Nephron (organoid): ENCODE measurements around the gene CGAS.
"Not testable (repeated sequence)": the region's sequence is repeated elsewhere in the genome, so short reads cannot be mapped to it uniquely, and the experiment has no call there.

Experiments used
- H3K27ac Mint-ChIP-seq, 3 experiments: 2 replicates each; pipeline ENCODE4 v1.8.0; 2020; ENCODE audit warnings: mixed read lengths in 3 of 3, mild to moderate bottlenecking in 2 of 3, moderate library complexity in 1 of 3
- H3K27me3 Mint-ChIP-seq: 2 replicates; pipeline ENCODE4 v1.8.0; 2021; ENCODE audit warnings: low read depth, mild to moderate bottlenecking, moderate library complexity, mixed read lengths
- H3K36me3 Mint-ChIP-seq: 2 replicates; pipeline ENCODE4 v1.8.0; 2020; ENCODE audit warnings: low read depth, mixed read lengths
- H3K4me1 Mint-ChIP-seq: 2 replicates; pipeline ENCODE4 v1.8.0; 2020; ENCODE audit warnings: mixed read lengths
- H3K4me3 Mint-ChIP-seq, 3 experiments: 2 replicates each; pipeline ENCODE4 v1.8.0; 2020; ENCODE audit warnings: mild to moderate bottlenecking in 3 of 3, mixed read lengths in 3 of 3, moderate library complexity in 2 of 3
- H3K9me3 Mint-ChIP-seq: 2 replicates; pipeline ENCODE4 v1.8.0; 2020; ENCODE audit warnings: mixed read lengths
- TF ChIP-seq, protein P1 (sequence below), 3 experiments: fragments of 200-600 bp; sonication (generic); IDR thresholded peaks; one replicate each; pipeline ENCODE4 v1.5.0; 2021; ENCODE audit warnings: antibody characterized with exemption in 3 of 3; ENCODE audit not compliant: unreplicated experiment in 3 of 3

CGAS gene

DNA sequence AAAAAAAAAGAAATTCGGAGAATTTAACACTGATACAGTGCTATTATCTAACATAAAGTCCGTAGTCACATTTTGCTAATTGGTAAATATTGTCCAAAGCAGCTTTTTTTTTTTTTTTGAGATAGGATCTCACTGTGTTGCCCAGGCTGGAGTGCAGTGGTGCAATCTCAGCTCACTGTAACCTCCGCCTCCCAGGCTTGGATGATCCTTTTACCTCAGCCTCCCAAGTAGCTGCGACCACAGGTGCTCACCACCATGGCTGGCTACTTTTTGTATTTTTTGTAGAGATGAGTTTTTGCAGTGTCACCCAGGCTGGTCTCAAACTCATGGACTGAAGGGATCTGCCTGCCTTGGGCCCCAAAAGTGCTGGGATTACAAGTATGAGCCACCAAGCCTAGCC is 25.3 kb upstream of the CGAS start:
- Mint-ChIP-seq H3K4me1 (no peaks in the 10 kb centered on the region), H3K4me3 (no peak overlapping the region), H3K36me3 (peaks cover 52% of the 10 kb centered on the region), H3K9me3 (no peaks in the 10 kb centered on the region), H3K27ac (no peak overlapping the region), H3K27me3 (no peaks in the 10 kb centered on the region)
- TF ChIP-seq, protein P1, sequence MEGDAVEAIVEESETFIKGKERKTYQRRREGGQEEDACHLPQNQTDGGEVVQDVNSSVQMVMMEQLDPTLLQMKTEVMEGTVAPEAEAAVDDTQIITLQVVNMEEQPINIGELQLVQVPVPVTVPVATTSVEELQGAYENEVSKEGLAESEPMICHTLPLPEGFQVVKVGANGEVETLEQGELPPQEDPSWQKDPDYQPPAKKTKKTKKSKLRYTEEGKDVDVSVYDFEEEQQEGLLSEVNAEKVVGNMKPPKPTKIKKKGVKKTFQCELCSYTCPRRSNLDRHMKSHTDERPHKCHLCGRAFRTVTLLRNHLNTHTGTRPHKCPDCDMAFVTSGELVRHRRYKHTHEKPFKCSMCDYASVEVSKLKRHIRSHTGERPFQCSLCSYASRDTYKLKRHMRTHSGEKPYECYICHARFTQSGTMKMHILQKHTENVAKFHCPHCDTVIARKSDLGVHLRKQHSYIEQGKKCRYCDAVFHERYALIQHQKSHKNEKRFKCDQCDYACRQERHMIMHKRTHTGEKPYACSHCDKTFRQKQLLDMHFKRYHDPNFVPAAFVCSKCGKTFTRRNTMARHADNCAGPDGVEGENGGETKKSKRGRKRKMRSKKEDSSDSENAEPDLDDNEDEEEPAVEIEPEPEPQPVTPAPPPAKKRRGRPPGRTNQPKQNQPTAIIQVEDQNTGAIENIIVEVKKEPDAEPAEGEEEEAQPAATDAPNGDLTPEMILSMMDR (IDR thresholded peaks at IDR 0.05; ENCODE audit: unreplicated experiment in 3 of 3), result no peak

GRCh38 chr6:73476723-73477122 is 24.6 kb upstream of the CGAS start:
- H3K9me3 Mint-ChIP-seq, result no peaks in the 10 kb centered on the region
- no peaks in the 10 kb centered on the region for H3K4me1 Mint-ChIP-seq
- TF ChIP-seq, protein P1 (IDR thresholded peaks at IDR 0.05; ENCODE audit: unreplicated experiment in 3 of 3), result no peak
- peaks cover 52% of the 10 kb centered on the region for H3K36me3 Mint-ChIP-seq
- H3K27me3 Mint-ChIP-seq, result no peaks in the 10 kb centered on the region
- no peak overlapping the region for H3K4me3 Mint-ChIP-seq
- H3K27ac Mint-ChIP-seq, result no peak overlapping the region

- H3K36me3 Mint-ChIP-seq, result peaks cover 48% of the 10 kb centered on the region
- H3K9me3 Mint-ChIP-seq, result no peaks in the 10 kb centered on the region
- H3K4me1 Mint-ChIP-seq, result no peaks in the 10 kb centered on the region
- no peak overlapping the region for H3K27ac Mint-ChIP-seq
- TF ChIP-seq, protein P1 (IDR thresholded peaks at IDR 0.05; ENCODE audit: unreplicated experiment in 3 of 3), result no peak
- no peak overlapping the region for H3K4me3 Mint-ChIP-seq
- no peaks in the 10 kb centered on the region for H3K27me3 Mint-ChIP-seq
Measured at GRCh38 chr6:73471686-73472290, 19.7 kb upstream of the CGAS start.

DNA sequence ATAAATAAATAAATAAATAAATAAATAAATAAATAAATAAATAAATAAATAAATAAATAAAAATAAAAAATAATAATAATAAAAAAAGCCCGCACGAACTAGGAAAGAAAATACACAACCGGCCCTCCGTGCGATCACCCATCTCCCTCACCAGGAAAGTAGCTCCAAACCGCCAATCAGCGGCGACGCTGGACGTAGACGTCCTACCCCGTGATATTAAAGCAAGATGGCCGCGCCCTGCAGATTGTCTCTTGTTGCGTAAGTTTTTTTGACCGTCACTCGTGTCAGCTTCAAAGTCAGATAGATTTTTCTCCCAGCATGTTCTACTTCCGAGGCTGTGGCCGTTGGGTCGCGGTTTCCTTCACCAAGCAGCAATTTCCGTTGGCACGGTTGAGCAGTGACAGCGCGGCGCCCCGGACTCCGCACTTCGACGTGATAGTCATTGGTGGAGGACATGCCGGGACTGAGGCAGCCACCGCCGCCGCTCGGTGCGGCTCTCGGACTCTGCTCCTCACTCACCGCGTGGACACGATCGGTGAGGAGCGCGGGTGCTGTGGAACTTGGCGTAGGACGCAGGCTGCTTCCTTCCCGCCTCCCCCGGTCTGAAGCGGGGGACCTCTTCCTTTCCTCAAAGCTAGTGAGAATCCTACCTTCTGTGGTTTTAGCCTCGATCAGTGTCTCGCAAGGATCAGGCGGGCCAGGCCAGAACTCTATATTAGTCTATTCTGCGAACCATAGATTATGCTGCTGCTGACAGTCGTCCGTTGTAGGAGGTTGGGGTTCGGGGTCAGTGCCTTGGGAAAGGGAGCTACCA is 9.6 kb upstream of the CGAS start, which contains the start of gene MTO1:
Gene MTO1 (plus strand): TSS at position 201 of the 814 bp plus-strand sequence. CDS start 118 bp downstream, at position 319.
- Mint-ChIP-seq H3K9me3 (no peaks in the 10 kb centered on the region), H3K27me3 (no peaks in the 10 kb centered on the region), H3K36me3 (peaks cover 13% of the 10 kb centered on the region), H3K4me1 (peaks cover 10% of the 10 kb centered on the region), H3K27ac (peak within 1 kb of the TSS; percentile 97 to 99 (median 99)), H3K4me3 (peak within 1 kb of the TSS; percentile 95 to 99 (median 95))
- TF ChIP-seq, protein P1 (IDR thresholded peaks at IDR 0.05; ENCODE audit: unreplicated experiment in 3 of 3), result no peak

DNA sequence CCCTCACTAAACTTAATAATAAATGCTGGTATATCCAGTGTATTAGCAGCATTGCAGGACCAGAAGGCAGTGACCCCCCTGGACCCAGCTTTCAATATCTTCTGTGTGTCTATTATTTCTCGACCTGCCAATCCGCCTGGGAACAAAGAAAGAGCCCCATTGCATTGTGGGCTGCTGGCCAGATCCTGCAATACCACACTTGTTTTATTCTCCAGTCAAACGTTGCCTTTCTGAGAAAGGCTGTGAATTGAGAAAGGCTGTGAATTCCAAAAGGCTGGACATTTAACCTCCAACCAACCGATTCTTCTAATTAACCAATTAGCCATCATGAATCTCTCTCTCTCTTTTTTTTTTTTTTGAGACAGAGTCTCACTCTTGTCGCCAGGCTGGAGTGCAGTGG is 8.0 kb upstream of the CGAS start:
- Mint-ChIP-seq H3K27ac (peak overlapping the region in 1 of 3 experiments; percentile 39), H3K36me3 (peaks cover 7% of the 10 kb centered on the region), H3K4me3 (peak overlapping the region; percentile 52 to 69 (median 67)), H3K4me1 (peaks cover 10% of the 10 kb centered on the region), H3K27me3 (no peaks in the 10 kb centered on the region), H3K9me3 (no peaks in the 10 kb centered on the region)
- TF ChIP-seq, protein P1 (IDR thresholded peaks at IDR 0.05; ENCODE audit: unreplicated experiment in 3 of 3), result no peak

DNA sequence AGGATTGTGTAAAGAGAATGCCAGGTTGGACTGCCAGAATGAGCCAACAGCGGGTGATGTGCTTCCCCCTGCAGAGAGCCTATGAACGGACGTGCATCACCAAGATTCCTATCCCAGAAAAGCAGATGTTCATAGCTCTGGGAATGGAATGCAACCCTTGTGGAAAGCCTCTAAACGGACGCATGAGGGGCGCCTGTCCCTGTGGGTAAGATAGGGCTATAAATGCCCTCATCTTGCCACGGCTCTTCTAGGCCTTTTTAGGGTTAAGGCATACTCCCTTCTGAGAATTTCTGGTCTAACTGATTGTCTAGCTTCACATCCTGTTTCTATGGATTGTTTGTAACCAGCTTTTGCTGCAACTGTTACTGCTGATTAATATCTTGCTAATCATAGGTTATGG is 7.4 kb upstream of the CGAS start:
- H3K4me3 Mint-ChIP-seq, result peak overlapping the region; percentile 25 to 77 (median 68)
- H3K27ac Mint-ChIP-seq, H3K36me3 Mint-ChIP-seq, H3K9me3 Mint-ChIP-seq, H3K27me3 Mint-ChIP-seq: not testable (repeated sequence)
- peaks cover 10% of the 10 kb centered on the region for H3K4me1 Mint-ChIP-seq
